Measurements from ENCODE around the gene SLC9C2. TPM values are rescaled to one million over a fixed set of nuclear protein-coding genes. Genes with fewer than 3 reads are reported as not detected.
"Not testable (repeated sequence)": the region's sequence is repeated elsewhere in the genome, so short reads cannot be mapped to it uniquely, and the experiment has no call there.

The SLC9C2 gene
- total RNA-seq, 1 donor from 2014 or later, result not detected

- ATAC-seq (ENCODE audit: poor library complexity) (no peak), DNase-seq (no peak)
- intact Hi-C loops (cut with DNase I), result no loop called here
Measured at GRCh38 chr1:173596097-173596825, 6.6 kb downstream of the SLC9C2 start.

DNA sequence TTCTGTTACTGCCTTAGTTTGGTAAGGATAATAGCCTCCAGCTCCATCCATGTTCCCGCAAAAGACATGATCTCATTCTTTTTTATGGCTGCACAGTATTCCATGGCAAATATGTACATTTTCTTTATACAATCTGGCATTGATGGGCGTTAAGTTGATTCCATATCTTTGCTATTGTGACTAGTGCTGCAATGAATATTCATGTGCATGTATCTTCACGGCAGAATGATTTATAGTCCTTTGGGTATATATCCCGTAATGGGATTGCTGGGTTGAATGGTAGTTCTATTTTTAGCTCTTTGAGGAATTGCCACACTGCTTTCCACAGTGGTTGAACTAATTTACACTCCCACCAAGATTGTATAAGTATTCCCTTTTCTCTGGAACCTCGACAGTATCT lies 11.7 kb downstream of the SLC9C2 start:
- ATAC-seq (ENCODE audit: poor library complexity); DNase-seq; intact Hi-C loops (cut with DNase I): not testable (repeated sequence)

GRCh38 chr1:173590557-173590956 lies 12.3 kb downstream of the SLC9C2 start:
- intact Hi-C loops (cut with DNase I), result no loop called here
- DNase-seq (no peak), ATAC-seq (ENCODE audit: poor library complexity) (no peak)

- ATAC-seq (ENCODE audit: poor library complexity) (no peak), DNase-seq (no peak)
- intact Hi-C loops (cut with DNase I), result no loop called here
Measured at GRCh38 chr1:173581383-173582079, 21.3 kb downstream of the SLC9C2 start.

DNA sequence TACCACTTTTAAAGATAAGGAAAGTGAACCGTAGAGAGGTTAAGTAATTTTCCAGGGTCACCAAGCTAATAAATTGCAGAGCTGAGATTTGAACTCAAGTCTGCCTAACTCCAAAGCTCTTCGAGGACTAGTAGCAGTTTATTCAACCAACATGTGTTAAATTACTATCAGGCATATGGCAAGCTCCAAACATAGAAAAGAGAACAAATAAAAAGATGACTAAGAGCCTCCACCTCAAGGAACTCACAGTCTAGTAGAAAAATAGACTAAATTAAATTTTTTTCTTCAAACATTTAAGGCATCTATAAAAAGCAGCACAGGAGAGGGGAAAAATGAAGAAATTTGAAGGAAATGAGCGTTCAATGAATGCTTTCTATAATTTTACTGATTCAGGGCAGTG lies 22.2 kb downstream of the SLC9C2 start:
- intact Hi-C loops (cut with DNase I), result no loop called here
- ATAC-seq (ENCODE audit: poor library complexity) (no peak), DNase-seq (no peak)

DNA sequence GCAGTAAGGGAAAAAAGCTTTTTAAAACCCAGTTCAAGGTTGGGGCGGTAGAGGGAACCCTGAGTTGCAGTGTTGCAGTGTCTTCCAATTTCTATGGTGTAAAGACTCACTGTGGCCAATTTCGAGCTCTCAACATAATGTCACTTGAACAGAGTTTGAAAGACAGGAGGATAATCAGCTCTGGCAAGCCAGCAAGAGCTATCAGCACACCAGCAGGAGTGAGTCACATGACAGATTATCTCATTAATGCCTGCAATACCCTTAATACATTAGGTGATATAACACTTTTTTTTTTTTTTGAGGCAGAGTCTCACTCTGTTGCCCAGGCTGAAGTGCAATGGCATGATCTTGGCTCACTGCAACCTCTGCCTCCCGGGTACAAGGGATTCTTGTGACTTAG lies 22.8 kb downstream of the SLC9C2 start:
- no peak for ATAC-seq (ENCODE audit: poor library complexity)

DNA sequence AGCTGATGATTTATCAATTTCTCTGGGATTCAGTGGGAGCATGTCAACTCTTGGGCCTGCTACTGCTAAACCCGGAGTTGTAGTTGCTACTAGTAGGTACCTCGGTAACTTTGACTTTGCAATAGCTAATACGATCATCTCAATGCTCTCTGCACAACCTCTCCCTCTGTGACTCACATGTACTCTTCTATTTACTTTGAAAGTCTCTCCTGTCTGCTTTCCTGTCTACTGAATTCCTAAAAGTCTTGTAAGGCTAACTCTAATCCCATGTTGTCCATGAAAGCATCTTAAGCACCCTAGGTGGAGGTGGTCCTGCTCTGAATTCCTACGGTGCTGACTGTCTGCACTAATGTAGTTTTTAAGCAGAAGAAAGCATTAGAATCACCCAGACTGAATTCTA lies 29.3 kb downstream of the SLC9C2 start:
- DNase-seq (no peak), ATAC-seq (ENCODE audit: poor library complexity) (no peak)
- intact Hi-C loops (cut with DNase I), result no loop called here

More for the DNA sequence above, 22.8 kb downstream of the SLC9C2 start:
- DNase-seq, result no peak
- intact Hi-C loops (cut with DNase I), result no loop called here

- ATAC-seq (ENCODE audit: poor library complexity) (no peak), DNase-seq (no peak)
- intact Hi-C loops (cut with DNase I), result no loop called here
Measured at GRCh38 chr1:173572201-173572873, 30.5 kb downstream of the SLC9C2 start.

GRCh38 chr1:173570370-173571007 lies 32.4 kb downstream of the SLC9C2 start:
- no peak for ATAC-seq (ENCODE audit: poor library complexity)
- no peak for DNase-seq
- intact Hi-C loops (cut with DNase I), result no loop called here

- no peak for ATAC-seq (ENCODE audit: poor library complexity)
- no peak for DNase-seq
- intact Hi-C loops (cut with DNase I), result no loop called here
Measured at GRCh38 chr1:173568483-173568882, 34.4 kb downstream of the SLC9C2 start.

GRCh38 chr1:173563846-173564245 lies 39.0 kb downstream of the SLC9C2 start:
- ATAC-seq (ENCODE audit: poor library complexity); DNase-seq; intact Hi-C loops (cut with DNase I): not testable (repeated sequence)

GRCh38 chr1:173562813-173563212 lies 40.1 kb downstream of the SLC9C2 start:
- intact Hi-C loops (cut with DNase I), result no loop called here
- ATAC-seq (ENCODE audit: poor library complexity) (no peak), DNase-seq (no peak)

DNA sequence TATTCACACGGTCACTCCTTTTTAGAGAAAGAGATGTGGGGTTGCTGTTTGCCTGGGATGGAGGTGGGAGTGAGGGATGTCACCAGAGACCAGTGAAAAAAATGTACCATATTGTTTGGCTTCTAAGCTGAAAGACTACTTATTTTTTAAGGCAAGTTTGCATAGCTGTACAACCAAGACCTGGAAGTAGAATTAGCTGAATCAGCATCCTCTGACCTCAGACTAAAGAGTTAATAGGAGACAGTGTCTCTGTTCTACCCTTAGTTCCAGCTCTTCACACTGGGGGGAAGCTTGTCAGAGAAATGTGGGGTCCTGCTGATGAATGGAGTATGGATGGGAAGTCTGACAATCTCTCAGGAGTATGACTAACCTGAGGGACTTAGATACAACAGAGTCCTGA lies 41.6 kb downstream of the SLC9C2 start:
- intact Hi-C loops (cut with DNase I), result no loop called here
- DNase-seq, result no peak
- ATAC-seq (ENCODE audit: poor library complexity), result no peak

- DNase-seq (no peak), ATAC-seq (ENCODE audit: poor library complexity) (no peak)
- intact Hi-C loops (cut with DNase I), result no loop called here
Measured at GRCh38 chr1:173560285-173560880, 42.5 kb downstream of the SLC9C2 start.

GRCh38 chr1:173555651-173556305 lies 47.1 kb downstream of the SLC9C2 start:
- intact Hi-C loops (cut with DNase I), result no loop called here
- no peak for DNase-seq
- no peak for ATAC-seq (ENCODE audit: poor library complexity)

- intact Hi-C loops (cut with DNase I), result no loop called here
- DNase-seq (no peak), ATAC-seq (ENCODE audit: poor library complexity) (no peak)
Measured at GRCh38 chr1:173554541-173555250, 48.2 kb downstream of the SLC9C2 start.

DNA sequence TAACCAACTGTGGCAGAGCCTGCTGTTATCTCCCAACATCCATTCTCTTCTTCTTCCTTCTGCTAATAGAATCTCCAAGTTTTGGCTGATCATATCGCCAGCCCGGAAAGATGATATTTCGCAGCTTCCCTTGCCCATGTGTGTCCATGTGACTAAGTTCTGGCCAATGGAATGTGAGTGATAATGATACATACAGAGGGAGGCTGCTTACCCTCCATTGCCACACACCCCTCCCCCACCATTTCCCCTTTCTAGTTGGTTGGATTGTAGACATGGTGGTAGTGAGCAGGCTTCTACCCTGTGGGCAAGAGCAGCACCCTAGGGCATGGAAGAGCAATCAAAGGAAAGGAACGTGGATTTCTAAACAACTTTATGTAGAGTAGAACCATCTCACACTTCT lies 48.8 kb downstream of the SLC9C2 start:
- no peak for DNase-seq
- no peak for ATAC-seq (ENCODE audit: poor library complexity)

DNA sequence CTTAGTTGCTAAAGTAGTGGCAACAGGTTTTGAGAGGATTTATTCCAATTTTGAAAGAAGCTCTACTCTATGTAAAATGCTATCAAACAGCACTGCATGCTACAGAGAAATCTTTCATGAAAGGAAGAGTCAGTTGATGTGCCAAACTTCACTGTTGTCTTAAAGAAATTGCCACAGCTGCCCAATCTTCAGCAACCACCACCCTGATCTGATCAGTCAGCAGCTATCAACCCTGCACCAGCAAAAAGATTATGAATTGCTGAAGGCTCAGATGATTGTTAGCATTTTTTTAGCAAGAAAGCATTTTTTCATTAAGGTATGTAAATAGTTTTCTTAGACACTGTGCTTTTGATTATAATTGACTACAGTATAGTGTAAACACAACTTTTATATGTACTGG lies 49.6 kb downstream of the SLC9C2 start:
- intact Hi-C loops (cut with DNase I), result no loop called here

More for the DNA sequence above, 48.8 kb downstream of the SLC9C2 start:
- intact Hi-C loops (cut with DNase I), result no loop called here

More for the DNA sequence above, 49.6 kb downstream of the SLC9C2 start:
- DNase-seq, result no peak
- no peak for ATAC-seq (ENCODE audit: poor library complexity)

All from Right ventricle myocardium superior (tissue), 1 donor.